GM21526 (cell line): ENCODE results near the gene RPL18A.

Experiments
- ATAC-seq: cut with Tn5 transposase; IDR thresholded peaks from one replicate; pipeline ENCODE4 v1.9.1; 2021; ENCODE audit warnings: moderate library complexity; ENCODE audit not compliant: unreplicated experiment, low FRiP score

The RPL18A gene

GRCh38 chr19:17841371-17841809 lies 18.3 kb upstream of the RPL18A start:
- ATAC-seq, result no peak

- no peak for ATAC-seq
Observed at GRCh38 chr19:17841810-17842662, 17.7 kb upstream of the RPL18A start.

- no peak for ATAC-seq
Observed at GRCh38 chr19:17842663-17843291, 16.9 kb upstream of the RPL18A start.

- no peak for ATAC-seq
Observed at GRCh38 chr19:17843292-17843827, 16.4 kb upstream of the RPL18A start.

- ATAC-seq, result no peak
Observed at GRCh38 chr19:17843908-17844490, 15.7 kb upstream of the RPL18A start.

GRCh38 chr19:17846146-17846545 lies 13.6 kb upstream of the RPL18A start:
- ATAC-seq, result no peak

- no peak for ATAC-seq
Observed at GRCh38 chr19:17847538-17848366, 12.0 kb upstream of the RPL18A start, which contains the start of gene JAK3. TSS of gene JAK3 (minus strand) at chr19:17847982. CDS start at chr19:17844417, 3,565 bp downstream.

- ATAC-seq, result no peak
Observed at GRCh38 chr19:17848595-17849292, 11.0 kb upstream of the RPL18A start.

- no peak for ATAC-seq
Observed at GRCh38 chr19:17854061-17854460, 5.6 kb upstream of the RPL18A start.

- ATAC-seq, result no peak
Observed at GRCh38 chr19:17855280-17856152, 4.2 kb upstream of the RPL18A start.

GRCh38 chr19:17860331-17860992 lies 752 bp downstream of the RPL18A start:
- no peak for ATAC-seq

- no peak for ATAC-seq
Observed at GRCh38 chr19:17860993-17861360, 1.3 kb downstream of the RPL18A start.

- no peak for ATAC-seq
Observed at GRCh38 chr19:17861542-17862402, 2.1 kb downstream of the RPL18A start.

GRCh38 chr19:17862711-17863519 lies 3.2 kb downstream of the RPL18A start:
- ATAC-seq, result no peak

GRCh38 chr19:17863520-17864182 lies 3.9 kb downstream of the RPL18A start:
- no peak for ATAC-seq
